Activated CD4-positive, alpha-beta memory T cell treated with anti-CD3 and anti-CD28 coated beads for 36 hours (primary cell): ENCODE data around the gene C1QTNF12. TPM values are rescaled to one million over a fixed set of nuclear protein-coding genes. Genes with fewer than 3 reads are reported as not detected.

ENCODE experiments used
- CTCF ChIA-PET: fragments of 350-600 bp; sonication (Branson Sonifier 250); formaldehyde crosslinking; loops from one replicate; lab custom pipeline; 2021; ENCODE audit warnings: antibody characterized with exemption, inconsistent platforms; lab: Charles Lee
- POLR2A ChIA-PET: fragments of 350-600 bp; sonication (Branson Sonifier 250); formaldehyde crosslinking; loops from one replicate; lab custom pipeline; 2021; ENCODE audit warnings: antibody characterized with exemption; lab: Charles Lee
- DNase-seq: peaks from one replicate; pipeline ENCODE4 v3.0.0-alpha.2; 2020
- H3K27ac Mint-ChIP-seq: one replicate; pipeline ENCODE4 v1.8.0; 2021; ENCODE audit warnings: mixed read lengths
- H3K27me3 Mint-ChIP-seq: one replicate; pipeline ENCODE4 v1.8.0; 2021; ENCODE audit warnings: mixed read lengths
- H3K36me3 Mint-ChIP-seq: one replicate; pipeline ENCODE4 v1.8.0; 2021; ENCODE audit warnings: mixed read lengths
- H3K4me1 Mint-ChIP-seq: one replicate; pipeline ENCODE4 v1.8.0; 2021; ENCODE audit warnings: low read depth, mixed read lengths
- H3K4me3 Mint-ChIP-seq: one replicate; pipeline ENCODE4 v1.8.0; 2021; ENCODE audit warnings: mild to moderate bottlenecking, mixed read lengths
- H3K9me3 Mint-ChIP-seq: one replicate; pipeline ENCODE4 v1.8.0; 2021; ENCODE audit warnings: mixed read lengths
- intact Hi-C: fragments of 100-400 bp; cut with micrococcal nuclease; formaldehyde crosslinking; loops from one replicate; pipeline ENCODE4 v1.15.1; 2023
- total RNA-seq, 2 experiments: library from RNA; stranded (reverse); gene quantifications; one replicate each; pipeline ENCODE4 v1.2.3, GENCODE V29; 2021

The C1QTNF12 gene
- total RNA-seq, 2 experiments from 2014 or later = 3.8 to 4.2 TPM

DNA sequence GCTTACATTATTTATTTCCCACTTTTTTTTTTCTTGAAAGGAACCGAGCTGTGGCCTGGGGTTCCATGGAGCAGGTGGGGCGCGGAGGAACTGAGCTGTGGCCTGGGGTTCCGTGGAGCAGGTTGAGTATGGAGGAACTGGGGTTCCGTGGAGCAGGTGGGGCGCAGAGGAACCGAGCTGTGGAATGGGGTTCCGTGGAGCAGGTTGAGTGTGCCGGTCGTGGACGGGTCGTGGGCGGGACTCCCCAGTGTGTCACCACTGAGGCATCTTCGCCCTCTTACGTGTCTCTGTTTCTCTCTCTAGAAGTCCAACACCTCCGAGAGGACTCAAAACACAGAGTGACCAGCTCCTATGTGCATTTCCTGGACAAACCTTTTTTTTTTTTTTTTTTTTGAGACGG, 32.5 kb upstream of the C1QTNF12 start:
- Mint-ChIP-seq H3K4me3 (no peak overlapping the region), H3K27me3 (no peaks in the 10 kb centered on the region), H3K9me3 (no peaks in the 10 kb centered on the region), H3K36me3 (no peaks in the 10 kb centered on the region), H3K27ac (no peak overlapping the region), H3K4me1 (peaks cover 3% of the 10 kb centered on the region)
- no peak for DNase-seq
- POLR2A ChIA-PET = no interaction called here
- intact Hi-C loops = no loop called here
- CTCF ChIA-PET = no interaction called here

GRCh38 chr1:1278620-1279019, 32.1 kb upstream of the C1QTNF12 start:
- no peak overlapping the region for H3K27ac Mint-ChIP-seq
- ChIA-PET CTCF (interaction anchor here (1.1 kb wide), 1 partner anchor 156 kb away, joined by 5 read pairs; no protein-coding TSS in a partner anchor), POLR2A (no interaction called here)
- peaks cover 3% of the 10 kb centered on the region for H3K4me1 Mint-ChIP-seq
- H3K27me3 Mint-ChIP-seq = no peaks in the 10 kb centered on the region
- H3K36me3 Mint-ChIP-seq = no peaks in the 10 kb centered on the region
- H3K9me3 Mint-ChIP-seq = no peaks in the 10 kb centered on the region
- H3K4me3 Mint-ChIP-seq = no peak overlapping the region
- intact Hi-C loops = no loop called here
- DNase-seq = no peak

- CTCF ChIA-PET = no interaction called here
- H3K9me3 Mint-ChIP-seq = no peaks in the 10 kb centered on the region
- no peak overlapping the region for H3K27ac Mint-ChIP-seq
- no peak overlapping the region for H3K4me3 Mint-ChIP-seq
- no peak for DNase-seq
- H3K36me3 Mint-ChIP-seq = peaks cover 14% of the 10 kb centered on the region
- intact Hi-C loops = no loop called here
- H3K27me3 Mint-ChIP-seq = no peaks in the 10 kb centered on the region
- POLR2A ChIA-PET = no interaction called here
- peaks cover 19% of the 10 kb centered on the region for H3K4me1 Mint-ChIP-seq
Measured at GRCh38 chr1:1275836-1276235, 29.3 kb upstream of the C1QTNF12 start.

GRCh38 chr1:1274931-1275431, 28.5 kb upstream of the C1QTNF12 start:
- Mint-ChIP-seq H3K27ac (no peak overlapping the region), H3K36me3 (peaks cover 19% of the 10 kb centered on the region), H3K27me3 (no peaks in the 10 kb centered on the region), H3K9me3 (no peaks in the 10 kb centered on the region), H3K4me3 (peak overlapping the region; percentile 66), H3K4me1 (peaks cover 28% of the 10 kb centered on the region)
- POLR2A ChIA-PET = no interaction called here
- DNase-seq = no peak
- CTCF ChIA-PET = interaction anchor here (1.6 kb wide), 1 partner anchor 14 kb away, joined by 3 read pairs; no protein-coding TSS in a partner anchor
- intact Hi-C loops = loop anchor here (5.0 kb wide), 1 partner anchor 32 kb away; the partner anchor contains the start of genes ACAP3 and PUSL1

DNA sequence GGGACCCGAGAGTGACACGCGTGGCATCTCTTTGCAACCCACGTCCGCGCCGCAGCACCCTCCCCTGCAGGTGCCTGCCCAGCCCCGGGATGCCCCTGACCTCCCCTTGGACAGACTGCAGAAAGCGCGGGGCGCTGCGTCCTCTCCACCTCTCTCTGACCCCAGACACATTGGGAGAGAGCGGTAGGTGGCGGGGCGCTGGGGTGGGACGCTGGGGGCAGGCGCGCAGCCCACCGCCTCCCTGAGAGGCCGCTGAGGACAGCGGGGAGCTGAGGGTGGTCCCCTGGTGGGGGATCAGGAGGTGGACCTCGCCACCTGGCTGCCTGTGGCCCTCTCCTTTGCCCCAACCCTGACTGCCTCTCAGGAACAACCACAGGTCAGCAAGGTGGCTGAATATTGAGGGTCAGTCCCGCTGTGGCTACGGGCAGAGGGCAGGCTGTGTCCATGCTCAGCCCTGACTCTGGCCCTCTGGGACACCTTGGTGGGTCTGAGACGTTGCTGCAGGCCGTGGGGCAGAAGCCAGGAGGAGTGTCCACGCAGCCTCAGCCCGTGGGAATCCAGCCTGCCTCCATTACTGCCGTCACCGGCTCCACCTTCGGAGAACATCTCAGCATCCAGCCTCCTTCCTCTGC, 27.9 kb upstream of the C1QTNF12 start:
- Mint-ChIP-seq H3K36me3 (peaks cover 20% of the 10 kb centered on the region), H3K27ac (no peak overlapping the region), H3K4me3 (peak overlapping the region; percentile 66), H3K9me3 (no peaks in the 10 kb centered on the region), H3K4me1 (peaks cover 32% of the 10 kb centered on the region), H3K27me3 (no peaks in the 10 kb centered on the region)
- ChIA-PET POLR2A (interaction anchor here (1.8 kb wide), 1 partner anchor 43 kb away, joined by 5 read pairs; no protein-coding TSS in a partner anchor), CTCF (interaction anchor here (1.0 to 1.6 kb wide), 3 partner anchors 14 to 64 kb away, joined by 3 read pairs; partner anchors contain the start of genes B3GALT6 and SDF4)
- intact Hi-C loops = loop anchor here (5.0 kb wide), 1 partner anchor 33 kb away; the partner anchor contains the start of genes ACAP3 and PUSL1
- DNase-seq = no peak

- POLR2A ChIA-PET = interaction anchor here (0.6 to 1.8 kb wide), 3 partner anchors 43 to 158 kb away, joined by 3 to 5 read pairs (median 3); partner anchors contain the start of genes C1orf159 and MRPL20
- Mint-ChIP-seq H3K27ac (peak within 1 kb of the TSS; percentile 62), H3K4me1 (peaks cover 32% of the 10 kb centered on the region), H3K36me3 (peaks cover 20% of the 10 kb centered on the region), H3K27me3 (no peaks in the 10 kb centered on the region), H3K4me3 (peak within 1 kb of the TSS; percentile 88), H3K9me3 (no peaks in the 10 kb centered on the region)
- intact Hi-C loops = loop anchor here (1.0 to 5.0 kb wide), 3 partner anchors 34 to 157 kb away; partner anchors contain the start of genes ACAP3, B3GALT6, C1orf159 and PUSL1
- DNase-seq = peak; percentile 96
- CTCF ChIA-PET = interaction anchor here (1.0 to 1.6 kb wide), 3 partner anchors 13 to 63 kb away, joined by 3 read pairs; partner anchors contain the start of genes B3GALT6 and SDF4
Measured at GRCh38 chr1:1273512-1274298, 27.2 kb upstream of the C1QTNF12 start, which contains the start of gene UBE2J2. UBE2J2 (minus strand) TSS chr1:1273854; CDS start chr1:1267992, 5,862 bp downstream.

GRCh38 chr1:1273209-1273511, 26.6 kb upstream of the C1QTNF12 start:
- Mint-ChIP-seq H3K4me3 (peak overlapping the region; percentile 88), H3K27ac (peak overlapping the region; percentile 62), H3K4me1 (peaks cover 32% of the 10 kb centered on the region), H3K27me3 (no peaks in the 10 kb centered on the region), H3K36me3 (peaks cover 20% of the 10 kb centered on the region), H3K9me3 (no peaks in the 10 kb centered on the region)
- intact Hi-C loops = loop anchor here (1.0 to 5.0 kb wide), 3 partner anchors 34 to 157 kb away; partner anchors contain the start of genes ACAP3, B3GALT6, C1orf159 and PUSL1
- no peak for DNase-seq
- ChIA-PET CTCF (interaction anchor here (1.3 kb wide), 1 partner anchor 63 kb away, joined by 3 read pairs; no protein-coding TSS in a partner anchor), POLR2A (interaction anchor here (0.6 to 1.8 kb wide), 3 partner anchors 42 to 157 kb away, joined by 3 to 5 read pairs (median 3); partner anchors contain the start of genes C1orf159 and MRPL20)

- H3K27me3 Mint-ChIP-seq = no peaks in the 10 kb centered on the region
- H3K4me1 Mint-ChIP-seq = peaks cover 32% of the 10 kb centered on the region
- peak overlapping the region; percentile 62 for H3K27ac Mint-ChIP-seq
- intact Hi-C loops = loop anchor here (1.0 to 5.0 kb wide), 3 partner anchors 35 to 156 kb away; partner anchors contain the start of genes ACAP3, B3GALT6, C1orf159 and PUSL1
- peak; percentile 24 for DNase-seq
- ChIA-PET CTCF (interaction anchor here (1.3 kb wide), 1 partner anchor 62 kb away, joined by 3 read pairs; no protein-coding TSS in a partner anchor), POLR2A (interaction anchor here (1.0 to 1.8 kb wide), 2 partner anchors 42 to 134 kb away, joined by 3 to 5 read pairs; partner anchors contain the start of gene MRPL20)
- peak overlapping the region; percentile 88 for H3K4me3 Mint-ChIP-seq
- H3K36me3 Mint-ChIP-seq = peaks cover 21% of the 10 kb centered on the region
- no peaks in the 10 kb centered on the region for H3K9me3 Mint-ChIP-seq
Measured at GRCh38 chr1:1272341-1273208, 26.1 kb upstream of the C1QTNF12 start.

DNA sequence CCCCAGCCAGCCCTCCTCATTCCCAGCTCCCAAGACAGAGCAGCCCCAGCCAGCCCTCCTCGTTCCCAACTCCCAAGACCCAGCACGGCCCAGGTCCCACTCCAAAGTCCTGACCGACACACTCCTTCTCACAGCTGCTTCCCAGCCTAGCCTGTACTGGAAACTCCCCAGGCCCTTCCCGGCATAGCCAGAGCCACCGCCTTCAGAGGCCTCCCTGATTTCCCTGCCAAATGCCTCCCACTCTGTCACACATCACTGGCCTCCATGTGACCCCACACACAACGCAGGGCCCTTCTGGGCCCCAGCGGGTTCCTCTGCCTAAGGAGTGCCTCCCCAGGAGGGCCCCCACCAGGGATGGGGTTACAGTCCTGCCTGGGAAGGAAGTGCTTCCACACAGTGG, 24.3 kb upstream of the C1QTNF12 start:
- H3K27ac Mint-ChIP-seq = no peak overlapping the region
- H3K9me3 Mint-ChIP-seq = no peaks in the 10 kb centered on the region
- H3K36me3 Mint-ChIP-seq = peaks cover 26% of the 10 kb centered on the region
- peaks cover 32% of the 10 kb centered on the region for H3K4me1 Mint-ChIP-seq
- H3K4me3 Mint-ChIP-seq = peak overlapping the region; percentile 14
- DNase-seq = no peak
- POLR2A ChIA-PET = no interaction called here
- CTCF ChIA-PET = interaction anchor here (1.5 kb wide), 1 partner anchor 149 kb away, joined by 5 read pairs; no protein-coding TSS in a partner anchor
- intact Hi-C loops = loop anchor here (5.0 kb wide), 1 partner anchor 36 kb away; the partner anchor contains the start of genes ACAP3 and PUSL1
- H3K27me3 Mint-ChIP-seq = no peaks in the 10 kb centered on the region

DNA sequence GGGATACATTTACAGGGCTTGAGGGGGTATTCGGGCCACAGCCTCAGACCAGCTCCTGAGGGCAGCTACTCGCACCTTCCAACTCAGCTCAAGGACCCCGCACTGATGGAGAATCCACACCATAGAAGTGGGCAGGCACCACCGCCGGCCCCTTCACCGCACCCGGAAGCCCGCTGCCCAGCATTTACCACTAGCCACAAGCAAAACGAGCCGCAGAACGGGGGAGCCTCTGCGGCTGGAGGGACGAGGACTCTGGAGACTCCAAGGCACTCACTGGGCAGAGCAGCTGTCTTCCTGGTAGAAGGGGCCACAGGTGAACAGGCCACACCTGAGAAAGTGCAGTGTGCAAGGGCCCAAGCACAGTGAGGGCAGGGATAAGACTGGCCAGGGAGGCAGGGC, 21.8 kb upstream of the C1QTNF12 start:
- Mint-ChIP-seq H3K4me3 (no peak overlapping the region), H3K27ac (no peak overlapping the region), H3K9me3 (no peaks in the 10 kb centered on the region), H3K27me3 (no peaks in the 10 kb centered on the region), H3K36me3 (peaks cover 34% of the 10 kb centered on the region), H3K4me1 (peaks cover 34% of the 10 kb centered on the region)
- intact Hi-C loops = no loop called here
- DNase-seq = no peak
- POLR2A ChIA-PET = no interaction called here
- CTCF ChIA-PET = no interaction called here
